GM18507 (cell line): ENCODE results near the gene TGFBR3.
"Not testable (repeated sequence)": the region's sequence is repeated elsewhere in the genome, so short reads cannot be mapped to it uniquely, and the experiment has no call there.

Experiments
- DNase-seq: peaks from one replicate; pipeline ENCODE4 v3.0.0; 2011; ENCODE audit warnings: low read depth; ENCODE audit not compliant: insufficient read length; ENCODE audit errors: extremely low spot score
- FAIRE-seq: peaks from 2 replicates; lab custom pipeline; 2011; peaks lifted over from hg19 to GRCh38; lab: Jason Lieb, UNC

TGFBR3 gene

GRCh38 chr1:91684481-91685196 lies 201.3 kb downstream of the TGFBR3 start:
- DNase-seq = no peak
- FAIRE-seq = no peak

GRCh38 chr1:91683598-91683951 lies 202.4 kb downstream of the TGFBR3 start:
- no peak for FAIRE-seq

GRCh38 chr1:91682882-91683597 lies 202.9 kb downstream of the TGFBR3 start:
- FAIRE-seq = no peak
- DNase-seq = no peak

More at GRCh38 chr1:91683598-91683951, 202.4 kb downstream of the TGFBR3 start:
- no peak for DNase-seq

GRCh38 chr1:91680556-91681155 lies 205.3 kb downstream of the TGFBR3 start:
- DNase-seq = no peak
- no peak for FAIRE-seq

- DNase-seq (no peak), FAIRE-seq (no peak)
Measured at GRCh38 chr1:91679446-91679845, 206.5 kb downstream of the TGFBR3 start.

GRCh38 chr1:91676030-91676429 lies 209.9 kb downstream of the TGFBR3 start:
- FAIRE-seq = no peak
- DNase-seq = no peak

- no peak for DNase-seq
- no peak for FAIRE-seq
Measured at GRCh38 chr1:91674107-91674506, 211.8 kb downstream of the TGFBR3 start.

- DNase-seq (no peak), FAIRE-seq (no peak)
Measured at GRCh38 chr1:91673613-91674012, 212.3 kb downstream of the TGFBR3 start.

GRCh38 chr1:91672601-91673161 lies 213.3 kb downstream of the TGFBR3 start:
- DNase-seq (no peak), FAIRE-seq (no peak)

- FAIRE-seq = no peak
Measured at GRCh38 chr1:91670781-91671180, 215.2 kb downstream of the TGFBR3 start.

GRCh38 chr1:91669584-91670350 lies 216.2 kb downstream of the TGFBR3 start:
- no peak for DNase-seq
- FAIRE-seq = no peak

More at GRCh38 chr1:91670781-91671180, 215.2 kb downstream of the TGFBR3 start:
- DNase-seq = no peak

GRCh38 chr1:91666651-91667050 lies 219.3 kb downstream of the TGFBR3 start:
- FAIRE-seq, DNase-seq: not testable (repeated sequence)

GRCh38 chr1:91661121-91661520 lies 224.8 kb downstream of the TGFBR3 start:
- DNase-seq (no peak), FAIRE-seq (no peak)

GRCh38 chr1:91660708-91661107 lies 225.2 kb downstream of the TGFBR3 start:
- no peak for DNase-seq
- no peak for FAIRE-seq

GRCh38 chr1:91655912-91656449 lies 230.0 kb downstream of the TGFBR3 start:
- no peak for DNase-seq

GRCh38 chr1:91653183-91653582 lies 232.8 kb downstream of the TGFBR3 start:
- FAIRE-seq = peak; percentile 67
- no peak for DNase-seq

More at GRCh38 chr1:91655912-91656449, 230.0 kb downstream of the TGFBR3 start:
- FAIRE-seq = no peak

GRCh38 chr1:91651661-91652071 lies 234.3 kb downstream of the TGFBR3 start:
- FAIRE-seq = no peak

GRCh38 chr1:91651243-91651642 lies 234.7 kb downstream of the TGFBR3 start:
- no peak for FAIRE-seq

More at GRCh38 chr1:91651661-91652071, 234.3 kb downstream of the TGFBR3 start:
- no peak for DNase-seq

GRCh38 chr1:91650764-91651163 lies 235.2 kb downstream of the TGFBR3 start:
- FAIRE-seq (no peak), DNase-seq (no peak)

More at GRCh38 chr1:91651243-91651642, 234.7 kb downstream of the TGFBR3 start:
- no peak for DNase-seq
